Measurements from ENCODE around the gene DNM1L. TPM values are rescaled to one million over a fixed set of nuclear protein-coding genes. Genes with fewer than 3 reads are reported as not detected.

DNM1L gene
- polyA plus RNA-seq, 3 donors, result 23.6 to 45.6 (median 31.5) TPM

DNA sequence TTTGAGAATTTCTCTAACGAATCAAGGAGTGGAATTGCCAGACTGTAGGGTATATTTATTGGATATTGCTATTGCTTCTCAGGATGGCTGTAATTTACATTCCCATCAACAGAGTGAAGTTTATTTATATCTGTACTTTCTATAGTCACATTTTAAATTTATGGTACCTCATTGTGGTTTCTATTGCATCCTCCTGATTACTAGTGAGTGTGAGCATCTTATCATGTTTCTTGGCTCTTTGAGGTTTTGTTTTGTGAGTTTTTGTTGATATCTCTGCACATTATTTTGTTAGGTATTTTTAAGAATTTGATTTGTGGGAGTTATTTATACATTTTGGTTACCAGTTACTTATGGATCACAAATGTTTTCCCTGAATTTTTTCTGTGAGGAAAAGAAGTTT, 13.9 kb downstream of the DNM1L start:
- Histone ChIP-seq H3K4me3 (replicated peaks in 1 of 3; ENCODE audit: low read depth in 2 of 3, low read length in 3 of 3) (no peak overlapping the region), H3K27me3 (ENCODE audit: control insufficient read depth in 2 of 2, insufficient read depth in 2 of 2, low read length in 2 of 2) (no peaks in the 10 kb centered on the region), H4K20me1 (ENCODE audit: insufficient read depth, low read length) (peaks cover 69% of the 10 kb centered on the region), H3K4me1 (ENCODE audit: control insufficient read depth in 1 of 2, insufficient read depth in 2 of 2, low read length in 2 of 2) (no peaks in the 10 kb centered on the region), H3K4me2 (replicated peaks; ENCODE audit: extremely low read depth, low read length, poor library complexity, severe bottlenecking) (no peak overlapping the region), H3K79me2 (ENCODE audit: insufficient read depth, low read length) (peaks cover 98% of the 10 kb centered on the region), H3K27ac (ENCODE audit: low read depth in 1 of 2, low read length in 2 of 2) (no peak overlapping the region), H3K36me3 (replicated peaks in 1 of 2; ENCODE audit: control insufficient read depth in 1 of 2, insufficient read depth in 2 of 2, low read length in 2 of 2) (peaks cover 7 to 30% of the 10 kb centered on the region in 2 donors), H2AFZ (ENCODE audit: insufficient read depth, low read depth, low read length, poor library complexity, severe bottlenecking) (no peak overlapping the region), H3K9ac (ENCODE audit: insufficient read depth, low read length, poor library complexity, severe bottlenecking) (no peak overlapping the region), H3K9me3 (replicated peaks in 1 of 2; ENCODE audit: control insufficient read depth in 1 of 2, insufficient read depth in 1 of 2, low read length in 2 of 2) (peaks cover 0 to 13% of the 10 kb centered on the region in 2 donors)
- no peak for DNase-seq
- Mint-ChIP-seq H3K27ac (no peak overlapping the region), H3K4me1 (no peaks in the 10 kb centered on the region), H3K27me3 (ENCODE audit: low read depth in 3 of 3) (peaks cover 0 to 1% (median 0%) of the 10 kb centered on the region in 3 donors), H3K36me3 (peaks cover 15 to 39% of the 10 kb centered on the region in 2 donors), H3K9me3 (peaks cover 3 to 8% (median 5%) of the 10 kb centered on the region in 7 donors), H3K4me3 (no peak overlapping the region)
- WGBS (ENCODE audit: insufficient coverage), result no CpG with 5 or more reads among the region's 1 CpG
- no peak for TF ChIP-seq CTCF (IDR thresholded peaks at IDR 0.05)
- intact Hi-C loops (cut with micrococcal nuclease), result no loop called here

GRCh38 chr12:32695787-32696186, 16.7 kb downstream of the DNM1L start:
- intact Hi-C loops (cut with micrococcal nuclease), result no loop called here
- peaks cover 15 to 43% of the 10 kb centered on the region in 2 donors for H3K36me3 Mint-ChIP-seq
- H3K4me1 Mint-ChIP-seq, result no peaks in the 10 kb centered on the region
- WGBS (ENCODE audit: insufficient coverage), result no CpG with 5 or more reads among the region's 3 CpGs
- Histone ChIP-seq H2AFZ (ENCODE audit: insufficient read depth, low read depth, low read length, poor library complexity, severe bottlenecking) (no peak overlapping the region), H3K9ac (ENCODE audit: insufficient read depth, low read length, poor library complexity, severe bottlenecking) (no peak overlapping the region), H3K79me2 (ENCODE audit: insufficient read depth, low read length) (peaks cover 98% of the 10 kb centered on the region), H3K4me1 (ENCODE audit: control insufficient read depth in 1 of 2, insufficient read depth in 2 of 2, low read length in 2 of 2) (no peaks in the 10 kb centered on the region), H3K27me3 (ENCODE audit: control insufficient read depth in 2 of 2, insufficient read depth in 2 of 2, low read length in 2 of 2) (no peaks in the 10 kb centered on the region), H4K20me1 (ENCODE audit: insufficient read depth, low read length) (peaks cover 65% of the 10 kb centered on the region), H3K27ac (ENCODE audit: low read depth in 1 of 2, low read length in 2 of 2) (no peak overlapping the region), H3K36me3 (replicated peaks in 1 of 2; ENCODE audit: control insufficient read depth in 1 of 2, insufficient read depth in 2 of 2, low read length in 2 of 2) (peaks cover 7 to 30% of the 10 kb centered on the region in 2 donors), H3K4me3 (replicated peaks in 1 of 3; ENCODE audit: low read depth in 2 of 3, low read length in 3 of 3) (no peak overlapping the region), H3K4me2 (replicated peaks; ENCODE audit: extremely low read depth, low read length, poor library complexity, severe bottlenecking) (no peak overlapping the region), H3K9me3 (replicated peaks in 1 of 2; ENCODE audit: control insufficient read depth in 1 of 2, insufficient read depth in 1 of 2, low read length in 2 of 2) (peaks cover 0 to 13% of the 10 kb centered on the region in 2 donors)
- no peak overlapping the region for H3K27ac Mint-ChIP-seq
- no peak for DNase-seq
- H3K9me3 Mint-ChIP-seq, result peaks cover 3 to 7% (median 5%) of the 10 kb centered on the region in 7 donors
- no peak overlapping the region for H3K4me3 Mint-ChIP-seq
- no peak for TF ChIP-seq CTCF (IDR thresholded peaks at IDR 0.05)
- peaks cover 0 to 1% (median 0%) of the 10 kb centered on the region in 3 donors for H3K27me3 Mint-ChIP-seq (ENCODE audit: low read depth in 3 of 3)

All from CD14-positive monocyte (primary cell).